IMR-90 (cell line): ENCODE data around the gene SNAPC4. TPM values are rescaled to one million over a fixed set of nuclear protein-coding genes. Genes with fewer than 3 reads are reported as not detected.

Experiments used
- ATAC-seq: fragments of 200-7000 bp; cut with Tn5 transposase; 2 replicates; pipeline ENCODE4 v1.9.1; 2020; ENCODE audit warnings: low read depth, mild to moderate bottlenecking, moderate library complexity
- BruUV-seq: library from RNA; stranded (reverse); fragments of 400-500 nt; replicated peaks from 2 replicates; lab custom pipeline; 2021; lab: Mats Ljungman, UMichigan
- CTCF ChIA-PET: fragments of 300-600 bp; formaldehyde crosslinking; extraction: SDS; loops from one replicate; lab custom pipeline; 2021; ENCODE audit warnings: antibody characterized with exemption; lab: Yijun Ruan, JAX
- POLR2A ChIA-PET: fragments of 300-600 bp; sonication (Branson Sonifier 250); formaldehyde crosslinking; loops from one replicate; lab custom pipeline; 2022; ENCODE audit warnings: antibody characterized with exemption; ENCODE audit not compliant: unreplicated experiment; lab: Charles Lee
- DNase-seq: peaks from one replicate; pipeline ENCODE4 v3.0.0; 2013
- H2AFZ ChIP-seq: replicated peaks from 2 replicates; pipeline ENCODE3; 2013; ENCODE audit warnings: low read length, mild to moderate bottlenecking; ENCODE audit not compliant: poor library complexity
- H2AK5ac ChIP-seq: 2 replicates; pipeline ENCODE4 v1.6.1; 2013; ENCODE audit warnings: low read depth, low read length, inconsistent platforms
- H2AK9ac ChIP-seq: replicated peaks from 2 replicates; pipeline ENCODE3; 2013; ENCODE audit warnings: mild to moderate bottlenecking, low read depth, low read length, moderate library complexity; ENCODE audit not compliant: poor library complexity
- H2BK120ac ChIP-seq: 2 replicates; pipeline ENCODE4 v1.6.1; 2013; ENCODE audit warnings: low read depth, low read length, inconsistent platforms
- H2BK15ac ChIP-seq: 3 replicates; pipeline ENCODE4 v1.6.1; 2013; ENCODE audit warnings: low read depth, low read length, inconsistent platforms
- H2BK20ac ChIP-seq: 2 replicates; pipeline ENCODE4 v1.6.1; 2013; ENCODE audit warnings: low read depth, mild to moderate bottlenecking, inconsistent platforms, low read length, moderate library complexity
- H2BK5ac ChIP-seq: 2 replicates; pipeline ENCODE4 v1.6.1; 2013; ENCODE audit warnings: mild to moderate bottlenecking, low read depth, low read length, inconsistent platforms; ENCODE audit not compliant: poor library complexity, severe bottlenecking
- H3K14ac ChIP-seq: replicated peaks from 2 replicates; pipeline ENCODE4 v1.6.1; 2013; ENCODE audit warnings: low read depth, low read length, inconsistent platforms
- H3K18ac ChIP-seq: 2 replicates; pipeline ENCODE4 v1.6.1; 2013; ENCODE audit warnings: low read depth, low read length, control low read depth
- H3K23ac ChIP-seq: 2 replicates; pipeline ENCODE4 v1.6.1; 2013; ENCODE audit warnings: low read depth, low read length, inconsistent platforms
- H3K27ac ChIP-seq: 2 replicates; pipeline ENCODE4 v1.5.1; 2013; ENCODE audit warnings: mild to moderate bottlenecking, control low read depth, low read length; ENCODE audit not compliant: insufficient read depth
- H3K27me3 ChIP-seq: 2 replicates; pipeline ENCODE4 v1.6.1; 2013; ENCODE audit warnings: low read length; ENCODE audit not compliant: control insufficient read depth, insufficient read depth
- H3K36me3 ChIP-seq: 2 replicates; pipeline ENCODE4 v1.6.1; 2013; ENCODE audit warnings: low read length, mixed read lengths; ENCODE audit not compliant: control insufficient read depth, insufficient read depth
- H3K4ac ChIP-seq: 2 replicates; pipeline ENCODE4 v1.6.1; 2013; ENCODE audit warnings: low read depth, low read length, inconsistent platforms
- H3K4me1 ChIP-seq: 2 replicates; pipeline ENCODE4 v1.6.1; 2013; ENCODE audit warnings: low read length, mixed read lengths; ENCODE audit not compliant: control insufficient read depth, insufficient read depth
- H3K4me2 ChIP-seq: 2 replicates; pipeline ENCODE4 v1.6.1; 2013; ENCODE audit warnings: low read depth, mild to moderate bottlenecking, control low read depth, low read length, moderate library complexity
- H3K4me3 ChIP-seq: 2 replicates; pipeline ENCODE4 v1.5.1; 2013; ENCODE audit warnings: low read depth, mild to moderate bottlenecking, control low read depth, low read length, moderate library complexity; ENCODE audit not compliant: insufficient read depth
- H3K56ac ChIP-seq: 2 replicates; pipeline ENCODE4 v1.6.1; 2013; ENCODE audit warnings: low read length, inconsistent platforms; ENCODE audit not compliant: insufficient read depth; ENCODE audit errors: extremely low read depth
- H3K79me1 ChIP-seq, 2 experiments: 2 replicates each; pipeline ENCODE4 v1.6.1; 2013; ENCODE audit warnings: low read length in 2 of 2, inconsistent platforms in 1 of 2, low read depth in 1 of 2
- H3K9ac ChIP-seq: 2 replicates; pipeline ENCODE4 v1.6.1; 2013; ENCODE audit warnings: low read depth, low read length, control low read depth
- H3K9me1 ChIP-seq: 2 replicates; pipeline ENCODE4 v1.6.1; 2013; ENCODE audit warnings: low read length, inconsistent platforms; ENCODE audit not compliant: insufficient read depth
- H3K9me3 ChIP-seq: 2 replicates; pipeline ENCODE4 v1.6.1; 2013; ENCODE audit warnings: low read length; ENCODE audit not compliant: control insufficient read depth, insufficient read depth
- H4K20me1 ChIP-seq: 2 replicates; pipeline ENCODE4 v1.6.1; 2013; ENCODE audit warnings: low read length, inconsistent platforms; ENCODE audit not compliant: insufficient read depth
- H4K5ac ChIP-seq: 2 replicates; pipeline ENCODE4 v1.6.1; 2013; ENCODE audit warnings: mild to moderate bottlenecking, low read depth, low read length, control low read depth
- H4K8ac ChIP-seq, 2 experiments: 2 replicates each; pipeline ENCODE4 v1.6.1; 2013; ENCODE audit warnings: low read depth in 2 of 2, low read length in 2 of 2, control low read depth in 1 of 2, inconsistent platforms in 1 of 2
- H4K91ac ChIP-seq: 2 replicates; pipeline ENCODE4 v1.6.1; 2013; ENCODE audit warnings: low read depth, low read length, inconsistent platforms; ENCODE audit not compliant: insufficient read depth
- BHLHE40 ChIP-seq: fragments of 150-350 bp; IDR thresholded peaks from 2 replicates; pipeline ENCODE4 v1.6.1; 2016; ENCODE audit warnings: mild to moderate bottlenecking, low read depth, low read length
- CEBPB ChIP-seq: IDR thresholded peaks from 2 replicates; pipeline ENCODE4 v1.6.1; 2012; ENCODE audit warnings: low read depth, low read length, improper control_type of control experiment
- CHD1 ChIP-seq: IDR thresholded peaks from 2 replicates; pipeline ENCODE4 v1.6.1; 2012; ENCODE audit warnings: low read depth, low read length, improper control_type of control experiment
- FOS ChIP-seq: fragments of 150-350 bp; IDR thresholded peaks from 2 replicates; pipeline ENCODE4 v1.6.1; 2016; ENCODE audit warnings: low read depth, low read length
- MAZ ChIP-seq: IDR thresholded peaks from 2 replicates; pipeline ENCODE4 v1.6.1; 2012; ENCODE audit warnings: low read depth, mild to moderate bottlenecking, low read length, improper control_type of control experiment, moderate library complexity, borderline replicate concordance
- NFE2L2 ChIP-seq: fragments of 150-350 bp; IDR thresholded peaks from 2 replicates; pipeline ENCODE4 v1.6.1; 2016; ENCODE audit warnings: low read depth, mild to moderate bottlenecking, low read length
- RCOR1 ChIP-seq: IDR thresholded peaks from 2 replicates; pipeline ENCODE4 v1.6.1; 2012; ENCODE audit warnings: mild to moderate bottlenecking, low read length, improper control_type of control experiment; ENCODE audit not compliant: insufficient replicate concordance
- RFX5 ChIP-seq: IDR thresholded peaks from 2 replicates; pipeline ENCODE4 v1.8.0; 2012; ENCODE audit warnings: low read depth, mild to moderate bottlenecking, low read length, moderate library complexity
- WGBS, 2 experiments: methylation state at CpG; one replicate each; pipeline versions ENCODE4 v1.1.5 to v1.1.7; 2013; ENCODE audit warnings: missing lambda C conversion rate in 2 of 2; ENCODE audit not compliant: insufficient read length in 1 of 2; ENCODE audit errors: extremely low coverage in 2 of 2; 5-methylcytosine and 5-hydroxymethylcytosine counted together
- dilution Hi-C: fragments of 300-500 bp; cut with HindIII; formaldehyde crosslinking; loops from one replicate; pipeline ENCODE4 v1.14.3; 2018; ENCODE audit warnings: low sequenced_read_pairs; ENCODE audit not compliant: unreplicated experiment
- in situ Hi-C: fragments of 300-500 bp; cut with MboI; formaldehyde crosslinking; loops from 3 replicates; pipeline ENCODE4 v1.14.3; 2019; ENCODE audit warnings: low sequenced_read_pairs, inconsistent platforms, mixed read lengths
- intact Hi-C: fragments of 100-400 bp; cut with micrococcal nuclease; formaldehyde crosslinking; loops from 2 replicates; pipeline ENCODE4 v1.10.0; 2022
- polyA plus RNA-seq, 3 experiments: library from polyadenylated mRNA; depleted of rRNA; stranded (reverse); fragments of >200 nt; gene quantifications; 2 replicates each; pipeline ENCODE4 v1.2.3, GENCODE V29; 2012; ENCODE audit warnings: low replicate concordance in 1 of 3
- total RNA-seq: library from RNA; depleted of rRNA; stranded (reverse); fragments of >200 nt; gene quantifications from 2 replicates; pipeline ENCODE4 v1.2.3, GENCODE V29; 2012
- TF ChIP-seq, protein P1 (sequence below): conservative IDR thresholded peaks from 2 replicates; pipeline ENCODE4 v1.5.1; 2012; ENCODE audit warnings: mild to moderate bottlenecking, low read depth, low read length, improper control_type of control experiment

The SNAPC4 gene
- total and polyA plus RNA-seq, 2 of the 4 experiments (the other 2 are of a cell fraction), result 2.5 to 6.5 TPM

GRCh38 chr9:136368190-136368589, 31.8 kb downstream of the SNAPC4 start:
- no peak overlapping the region for H3K14ac ChIP-seq
- H2AK5ac ChIP-seq, result no peak overlapping the region
- TF ChIP-seq NFE2L2 (no peak), MAZ (no peak), CEBPB (no peak), FOS (no peak), RCOR1 (no peak), RFX5 (no peak), BHLHE40 (no peak), CHD1 (no peak)
- TF ChIP-seq, protein P1, sequence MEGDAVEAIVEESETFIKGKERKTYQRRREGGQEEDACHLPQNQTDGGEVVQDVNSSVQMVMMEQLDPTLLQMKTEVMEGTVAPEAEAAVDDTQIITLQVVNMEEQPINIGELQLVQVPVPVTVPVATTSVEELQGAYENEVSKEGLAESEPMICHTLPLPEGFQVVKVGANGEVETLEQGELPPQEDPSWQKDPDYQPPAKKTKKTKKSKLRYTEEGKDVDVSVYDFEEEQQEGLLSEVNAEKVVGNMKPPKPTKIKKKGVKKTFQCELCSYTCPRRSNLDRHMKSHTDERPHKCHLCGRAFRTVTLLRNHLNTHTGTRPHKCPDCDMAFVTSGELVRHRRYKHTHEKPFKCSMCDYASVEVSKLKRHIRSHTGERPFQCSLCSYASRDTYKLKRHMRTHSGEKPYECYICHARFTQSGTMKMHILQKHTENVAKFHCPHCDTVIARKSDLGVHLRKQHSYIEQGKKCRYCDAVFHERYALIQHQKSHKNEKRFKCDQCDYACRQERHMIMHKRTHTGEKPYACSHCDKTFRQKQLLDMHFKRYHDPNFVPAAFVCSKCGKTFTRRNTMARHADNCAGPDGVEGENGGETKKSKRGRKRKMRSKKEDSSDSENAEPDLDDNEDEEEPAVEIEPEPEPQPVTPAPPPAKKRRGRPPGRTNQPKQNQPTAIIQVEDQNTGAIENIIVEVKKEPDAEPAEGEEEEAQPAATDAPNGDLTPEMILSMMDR, result no peak
- H4K91ac ChIP-seq, result no peak overlapping the region
- no peak overlapping the region for H3K4me3 ChIP-seq
- no peaks in the 10 kb centered on the region for H3K27me3 ChIP-seq
- H2BK20ac ChIP-seq, result no peak overlapping the region
- dilution Hi-C loops, result no loop called here
- peaks cover 3 to 6% of the 10 kb centered on the region in 2 experiments; a peak in 1 of 4 replicates for H3K79me1 ChIP-seq
- peaks cover 17% of the 10 kb centered on the region for H3K4me1 ChIP-seq
- no peaks in the 10 kb centered on the region for H4K20me1 ChIP-seq
- no peaks in the 10 kb centered on the region for H3K9me3 ChIP-seq
- no peak overlapping the region for H2AFZ ChIP-seq
- H2AK9ac ChIP-seq, result no peak overlapping the region
- no peak overlapping the region for H3K4me2 ChIP-seq
- DNase-seq (no peak), ATAC-seq (no peak)
- in situ Hi-C loops, result no loop called here
- no peak overlapping the region for H3K27ac ChIP-seq
- ChIA-PET POLR2A (no interaction called here), CTCF (no interaction called here)
- no peak overlapping the region for H3K9ac ChIP-seq
- no peak overlapping the region for H2BK15ac ChIP-seq
- no peak overlapping the region for H3K23ac ChIP-seq
- H4K5ac ChIP-seq, result no peak overlapping the region
- no TSS peak for BruUV-seq
- no peak overlapping the region for H2BK120ac ChIP-seq
- no peak overlapping the region for H3K18ac ChIP-seq
- whole genome bisulfite sequencing, 2 experiments, result 73% methylated on average over 9 of the region's 18 CpGs; no CpG with 5 or more reads in 1 of the 2 experiments
- peaks cover 9% of the 10 kb centered on the region for H3K9me1 ChIP-seq
- H3K4ac ChIP-seq, result no peak overlapping the region
- intact Hi-C loops, result no loop called here
- no peaks in the 10 kb centered on the region for H3K36me3 ChIP-seq
- no peak overlapping the region for H3K56ac ChIP-seq
- H2BK5ac ChIP-seq, result no peak overlapping the region
- H4K8ac ChIP-seq, result no peak overlapping the region
